Middle frontal gyrus (tissue), 1 donor: ENCODE measurements around the gene ZNF619.

Source experiments
- DNase-seq: peaks from one replicate; pipeline ENCODE4 v3.0.0-alpha.2; 2015; ENCODE audit warnings: low spot score; ENCODE audit errors: extremely low spot score

Gene ZNF619

GRCh38 chr3:40465111-40465407 lies 11.9 kb upstream of the ZNF619 start:
- DNase-seq: no peak

- DNase-seq: no peak
These were observed 11.5 kb upstream of the ZNF619 start for GRCh38 chr3:40465456-40465855.

DNA sequence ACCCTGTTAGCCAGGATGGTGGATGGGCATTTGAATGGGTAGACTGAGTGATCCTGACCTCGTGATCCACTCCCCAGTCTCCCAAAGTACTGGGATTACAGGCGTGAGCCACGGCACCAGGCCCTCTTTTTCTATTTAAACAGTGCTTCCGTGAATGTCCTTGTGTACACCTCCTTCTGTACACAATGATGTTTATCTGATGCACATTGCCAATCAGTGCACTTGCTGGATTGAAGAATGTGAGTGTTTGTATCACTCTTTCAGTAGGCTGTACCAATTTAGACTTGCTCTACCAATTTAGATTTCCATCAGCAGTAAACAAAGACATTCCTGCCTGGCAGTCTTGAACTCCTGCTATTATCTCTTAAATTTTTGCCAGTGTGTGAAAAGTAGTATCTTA lies 8.9 kb upstream of the ZNF619 start:
- DNase-seq: no peak

GRCh38 chr3:40470701-40471100 lies 6.2 kb upstream of the ZNF619 start:
- no peak for DNase-seq

DNA sequence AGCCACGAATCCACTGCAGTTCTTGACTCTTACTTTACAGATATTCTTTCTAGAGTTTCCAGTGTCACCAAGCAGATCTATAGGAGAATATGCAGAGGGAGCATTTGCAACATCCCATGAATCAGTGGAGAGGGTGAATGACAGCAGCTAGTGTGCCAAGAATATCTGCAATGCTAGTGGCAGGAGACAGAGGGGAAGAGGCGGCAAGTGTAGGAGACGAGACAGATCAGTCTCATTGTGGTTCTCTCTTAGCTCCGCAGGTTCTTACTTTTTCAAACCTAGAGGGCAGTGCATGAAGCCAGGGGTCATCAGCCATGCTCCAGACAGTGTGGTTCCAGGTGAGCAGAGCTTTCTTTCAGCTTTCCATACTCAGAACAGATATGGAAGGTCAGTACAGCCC lies 744 bp downstream of the ZNF619 start:
- DNase-seq: no peak

DNA sequence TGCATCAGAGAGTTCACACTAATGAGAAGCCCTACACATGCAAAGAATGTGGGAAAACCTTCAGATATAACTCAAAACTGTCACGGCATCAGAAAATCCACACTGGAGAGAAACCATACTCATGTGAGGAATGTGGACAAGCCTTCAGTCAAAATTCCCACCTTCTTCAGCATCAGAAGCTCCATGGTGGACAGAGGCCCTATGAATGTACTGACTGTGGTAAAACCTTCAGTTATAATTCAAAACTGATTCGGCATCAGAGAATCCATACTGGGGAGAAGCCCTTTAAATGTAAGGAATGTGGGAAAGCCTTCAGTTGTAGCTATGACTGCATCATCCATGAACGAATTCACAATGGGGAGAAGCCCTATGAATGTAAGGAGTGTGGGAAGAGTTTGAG lies 10.2 kb downstream of the ZNF619 start:
- no peak for DNase-seq

GRCh38 chr3:40490916-40491315 lies 14.0 kb downstream of the ZNF619 start:
- no peak for DNase-seq

DNA sequence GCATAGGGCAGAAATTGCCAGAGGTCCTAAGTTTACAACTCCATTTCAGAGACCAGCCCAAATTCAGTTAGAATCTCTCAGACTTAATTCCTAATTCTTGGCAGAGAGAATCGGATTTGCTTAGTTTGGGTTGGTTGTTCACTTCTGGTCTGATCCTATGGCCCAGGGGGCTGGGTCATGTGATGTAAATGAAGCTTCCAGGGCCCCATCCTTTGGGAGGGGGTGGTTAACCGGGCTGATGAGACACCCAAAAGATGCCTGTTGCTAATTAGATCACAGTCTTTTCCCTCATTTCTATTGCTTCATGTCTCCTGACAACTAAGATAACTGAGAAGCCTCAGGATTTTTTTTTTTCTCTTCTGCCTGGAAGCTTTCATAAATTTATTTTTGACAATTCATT lies 17.8 kb downstream of the ZNF619 start:
- no peak for DNase-seq

GRCh38 chr3:40497288-40497687 lies 20.4 kb downstream of the ZNF619 start:
- DNase-seq: no peak

GRCh38 chr3:40499952-40500351 lies 23.0 kb downstream of the ZNF619 start:
- no peak for DNase-seq

- no peak for DNase-seq
These were observed 25.1 kb downstream of the ZNF619 start for GRCh38 chr3:40502034-40502433.

DNA sequence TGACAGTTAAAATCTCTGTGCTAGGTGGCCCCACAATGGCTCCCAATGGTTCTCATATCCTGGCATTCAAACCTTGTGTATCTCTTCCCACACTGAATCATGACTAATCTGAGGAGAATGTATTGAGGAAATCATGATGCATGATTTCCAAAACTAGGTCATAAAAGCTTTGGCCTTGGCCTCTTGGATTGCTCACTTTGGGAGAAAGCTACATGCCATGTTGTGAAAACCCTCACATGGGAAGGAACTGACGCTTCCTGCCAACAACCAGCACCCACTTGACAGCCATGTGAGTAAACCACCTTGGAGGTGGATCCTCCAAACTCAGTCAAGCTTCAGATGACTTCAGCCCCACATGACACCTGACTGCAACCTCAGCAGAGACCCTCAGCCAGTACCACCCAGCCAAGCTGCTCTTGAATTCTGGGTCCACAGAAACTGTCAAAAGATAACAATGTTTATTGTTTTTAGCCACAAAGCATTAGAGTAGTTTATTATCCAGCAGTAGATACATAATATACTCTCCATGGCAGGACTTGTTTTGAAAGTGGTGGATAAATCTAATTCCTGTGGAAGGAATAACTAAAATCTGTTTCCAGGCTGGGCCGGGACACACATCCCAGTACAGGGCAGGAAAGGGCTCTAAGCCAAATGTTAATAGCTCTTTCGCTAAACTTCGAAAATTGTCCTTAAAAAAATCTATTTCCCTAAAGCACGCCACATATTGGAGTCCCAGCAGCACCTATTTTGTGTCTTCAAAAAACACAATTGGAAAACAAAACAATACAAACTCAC lies 27.9 kb downstream of the ZNF619 start:
- DNase-seq: no peak

DNA sequence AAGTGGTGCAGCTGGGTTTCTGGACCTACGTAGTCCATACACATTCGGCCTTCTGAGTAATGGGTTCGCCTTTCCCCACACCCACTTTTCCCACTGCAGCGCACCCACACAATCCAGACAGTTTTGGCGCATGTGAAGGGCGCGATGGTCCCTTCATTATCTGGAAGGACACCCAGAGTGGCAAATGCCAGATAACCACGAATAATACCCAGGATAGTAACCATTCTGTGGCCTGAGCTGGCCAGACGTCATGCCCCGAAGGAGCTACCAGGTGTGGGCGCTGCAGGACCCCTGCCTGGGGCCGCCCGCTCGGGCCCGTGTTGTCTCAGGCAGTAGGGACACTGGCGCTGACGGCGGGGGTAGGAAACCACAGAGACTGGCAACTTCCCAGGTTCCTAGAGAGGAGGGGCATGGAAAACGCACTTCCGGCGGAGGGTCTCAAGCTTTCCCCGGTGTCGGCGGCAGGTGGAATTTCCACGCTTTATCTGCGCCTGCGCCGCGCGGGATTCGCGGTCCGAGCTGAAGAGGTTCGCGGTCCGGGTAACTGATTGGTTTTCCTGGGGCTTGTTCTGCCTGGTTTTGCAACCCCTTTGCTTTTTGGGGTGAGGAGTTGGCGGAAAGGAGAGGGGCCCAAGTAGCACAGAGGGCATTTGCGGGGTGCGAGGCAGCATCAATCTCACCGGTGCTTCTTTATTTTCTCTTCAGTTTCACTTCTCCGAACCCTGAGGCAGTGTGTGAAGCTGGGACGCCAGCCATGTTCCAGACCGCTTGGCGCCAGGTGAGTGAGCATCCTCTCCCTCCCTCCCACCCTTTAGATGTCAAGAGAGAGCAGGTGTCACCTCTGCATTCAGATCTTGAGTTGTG lies 28.9 kb downstream of the ZNF619 start, which contains the start of gene ZNF620:
Gene ZNF620, plus strand, starts transcription at position 441 of the 864 bp plus-strand sequence. Its CDS starts 314 bp downstream, at position 755.
- peak; percentile 58 for DNase-seq

GRCh38 chr3:40511031-40511718 lies 34.3 kb downstream of the ZNF619 start:
- no peak for DNase-seq

DNA sequence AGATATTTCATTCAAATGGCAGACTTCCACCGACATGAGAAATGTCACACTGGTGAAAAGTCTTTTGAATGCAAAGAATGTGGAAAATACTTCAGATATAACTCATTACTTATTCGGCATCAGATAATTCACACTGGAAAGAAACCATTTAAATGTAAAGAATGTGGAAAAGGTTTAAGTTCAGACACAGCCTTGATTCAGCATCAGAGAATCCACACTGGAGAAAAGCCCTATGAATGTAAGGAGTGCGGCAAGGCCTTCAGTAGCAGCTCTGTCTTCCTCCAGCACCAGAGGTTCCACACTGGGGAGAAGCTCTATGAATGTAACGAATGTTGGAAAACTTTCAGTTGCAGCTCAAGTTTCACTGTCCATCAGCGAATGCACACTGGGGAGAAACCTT lies 39.3 kb downstream of the ZNF619 start:
- DNase-seq: no peak

DNA sequence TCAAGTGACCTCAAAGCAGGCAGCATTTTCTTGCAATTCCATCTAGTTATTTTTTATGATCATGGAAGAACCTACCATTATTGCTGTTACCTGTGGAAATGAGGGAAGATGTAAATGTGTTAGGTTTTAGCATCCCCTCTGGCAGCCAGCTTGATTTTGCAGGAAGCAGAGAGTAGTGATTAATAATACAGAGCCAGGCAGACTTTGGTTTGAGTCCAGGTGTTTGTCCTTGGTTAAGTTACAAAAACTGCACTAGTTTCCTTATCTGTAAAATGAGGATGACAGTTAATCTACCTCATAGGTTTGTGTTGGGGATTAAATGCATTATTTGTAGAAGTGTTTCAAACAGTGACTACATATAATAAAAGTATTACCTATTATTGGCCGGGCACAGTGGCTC lies 41.1 kb downstream of the ZNF619 start:
- DNase-seq: no peak

DNA sequence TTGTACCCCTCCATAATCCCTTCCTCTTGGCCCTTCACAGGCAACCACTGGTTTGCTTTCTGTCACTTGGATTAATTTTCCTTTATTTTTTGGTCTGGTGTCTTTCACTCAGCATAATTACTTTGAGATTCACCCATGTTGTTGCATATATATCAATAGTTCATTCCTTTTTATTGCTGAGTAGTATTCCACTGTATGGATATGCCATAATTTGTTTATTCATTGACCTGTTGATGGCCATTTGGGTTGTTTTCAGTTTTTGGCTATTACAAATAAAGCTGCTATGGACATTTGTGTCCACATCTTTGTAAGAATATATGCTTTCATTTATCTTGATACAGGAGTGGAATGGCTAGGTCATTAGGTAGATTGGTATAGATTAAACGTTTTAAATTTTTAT lies 41.9 kb downstream of the ZNF619 start:
- no peak for DNase-seq

DNA sequence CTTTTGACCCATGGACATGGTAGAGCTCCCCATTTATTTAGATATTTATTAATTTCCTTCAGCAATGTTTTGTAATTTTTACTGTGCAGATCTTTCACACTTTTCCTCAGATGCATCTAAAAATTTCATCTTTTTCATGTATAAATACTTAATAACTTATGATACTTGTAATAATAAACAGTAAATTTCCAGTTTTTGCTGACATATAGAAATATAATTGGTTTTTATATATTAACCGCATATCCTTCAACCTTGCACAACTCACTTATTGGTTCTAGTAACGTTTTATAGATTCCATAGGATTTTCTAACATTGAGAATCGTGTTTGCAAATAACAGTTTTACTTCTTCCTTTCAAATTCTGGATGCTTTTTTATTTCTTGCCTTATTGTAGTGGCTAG lies 44.3 kb downstream of the ZNF619 start:
- no peak for DNase-seq

DNA sequence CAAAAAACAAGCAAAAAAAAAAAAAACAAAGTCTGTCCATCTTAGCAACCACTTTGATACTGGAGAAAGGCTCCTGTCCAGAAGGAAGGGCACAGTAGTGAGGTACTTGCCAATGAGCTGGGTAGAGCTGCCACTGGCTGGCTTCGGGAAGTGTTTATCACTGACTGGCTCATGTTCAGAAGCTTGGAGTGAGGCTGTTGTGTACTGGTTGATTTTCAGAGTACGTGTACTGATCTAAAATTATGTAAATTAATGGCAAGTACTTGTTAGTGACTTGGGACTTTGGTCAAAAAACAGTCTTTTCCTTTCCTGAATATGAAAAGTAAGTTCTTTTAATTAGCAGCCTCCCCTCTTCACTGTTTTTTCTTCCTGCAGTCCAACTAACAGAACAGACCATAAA lies 46.9 kb downstream of the ZNF619 start:
- DNase-seq: no peak

DNA sequence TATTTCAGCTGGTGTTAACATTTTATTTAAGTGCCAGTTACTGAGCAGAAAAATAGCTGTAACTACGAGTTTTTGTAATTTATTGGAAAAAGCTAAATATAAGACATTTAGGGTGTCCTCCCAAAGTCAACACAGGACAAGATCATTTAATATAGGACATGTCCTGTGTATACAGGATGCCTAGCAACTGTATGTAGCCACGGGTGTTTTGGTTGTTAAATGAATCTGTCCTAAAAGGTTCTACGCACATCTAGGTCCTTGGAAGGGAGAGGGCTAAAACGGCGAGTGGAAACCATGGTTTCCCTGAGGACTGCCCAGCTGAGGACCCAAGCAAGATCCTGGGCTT lies 47.3 kb downstream of the ZNF619 start:
- DNase-seq: no peak

DNA sequence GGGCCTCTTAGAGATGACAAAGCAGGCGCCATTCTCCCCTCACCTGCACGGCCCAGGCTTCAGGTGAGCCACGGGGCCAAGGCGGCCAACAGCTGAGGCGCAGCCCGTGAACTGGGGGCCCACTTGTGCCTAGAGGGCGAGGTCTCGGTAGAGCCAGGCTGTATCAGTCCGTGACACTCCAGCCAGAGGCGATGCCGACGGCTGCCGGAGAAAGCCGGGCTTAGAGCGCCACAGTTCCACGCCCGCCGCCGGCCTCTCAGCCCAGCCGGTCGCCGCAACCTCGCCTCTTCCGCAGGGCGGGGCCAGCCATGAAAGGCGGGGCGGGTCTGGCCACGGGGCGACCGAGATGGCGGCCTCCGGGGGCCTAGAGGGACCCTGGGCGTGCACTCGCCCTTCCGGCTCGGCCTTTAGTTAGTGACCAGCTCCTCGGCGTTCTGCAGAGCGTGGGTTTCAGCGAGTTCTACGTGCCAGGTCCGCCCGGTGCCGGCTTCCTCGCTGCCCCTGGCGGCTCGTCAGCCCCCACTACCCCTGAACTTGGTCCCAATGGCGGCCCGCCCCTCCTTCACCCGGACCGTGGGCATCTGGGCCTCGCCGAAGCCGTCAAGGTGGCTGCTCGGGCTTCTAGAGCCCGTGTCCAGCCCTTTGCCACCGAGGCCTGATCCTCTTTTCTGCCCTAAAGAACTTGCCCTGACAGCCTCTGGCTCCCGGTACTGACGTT lies 47.8 kb downstream of the ZNF619 start, which contains the start of gene ZNF621:
Gene ZNF621, plus strand, starts transcription at position 393 of the 718 bp plus-strand sequence. CDS start 881 bp downstream, outside the sequence.
- DNase-seq: peak; percentile 68
